Activated T-cell treated with anti-CD3 and anti-CD28 coated beads, Interleukin-2, amount 50 U/mL, for 1 hour (primary cell): ENCODE results near the gene ATP4B.
A peak's percentile ranks its signal among the peaks of the same experiment; 100 is the strongest.

Experiments used
- DNase-seq: peaks from one replicate; pipeline ENCODE4 v3.0.0-alpha.2; 2020

ATP4B gene

GRCh38 chr13:113656003-113656588 is 1.9 kb downstream of the ATP4B start:
- DNase-seq = peak; percentile 8

GRCh38 chr13:113655346-113656002 is 2.5 kb downstream of the ATP4B start:
- peak; percentile 10 for DNase-seq

GRCh38 chr13:113654591-113655345 is 3.2 kb downstream of the ATP4B start:
- peak; percentile 8 for DNase-seq

GRCh38 chr13:113654175-113654560 is 3.8 kb downstream of the ATP4B start:
- no peak for DNase-seq

GRCh38 chr13:113653264-113654174 is 4.5 kb downstream of the ATP4B start:
- peak; percentile 25 for DNase-seq

- DNase-seq = peak; percentile 13
These were observed 5.4 kb downstream of the ATP4B start for GRCh38 chr13:113652404-113653263.

GRCh38 chr13:113651511-113652403 is 6.2 kb downstream of the ATP4B start:
- DNase-seq = peak; percentile 9

- DNase-seq = peak; percentile 2
These were observed 7.3 kb downstream of the ATP4B start for GRCh38 chr13:113650731-113651148.

- peak; percentile 2 for DNase-seq
These were observed 7.7 kb downstream of the ATP4B start for GRCh38 chr13:113650275-113650674.

GRCh38 chr13:113649212-113649611 is 8.8 kb downstream of the ATP4B start:
- peak; percentile 5 for DNase-seq

GRCh38 chr13:113648216-113648610 is 9.8 kb downstream of the ATP4B start:
- peak; percentile 8 for DNase-seq

- DNase-seq = peak; percentile 12
These were observed 10.4 kb downstream of the ATP4B start for GRCh38 chr13:113647351-113648215.

- DNase-seq = peak; percentile 19
These were observed 11.1 kb downstream of the ATP4B start for GRCh38 chr13:113646921-113647340.

GRCh38 chr13:113646376-113646775 is 11.6 kb downstream of the ATP4B start:
- DNase-seq = no peak

GRCh38 chr13:113645329-113645728 is 12.7 kb downstream of the ATP4B start:
- DNase-seq = no peak

GRCh38 chr13:113644800-113645199 is 13.2 kb downstream of the ATP4B start:
- DNase-seq = no peak

GRCh38 chr13:113643593-113643992 is 14.4 kb downstream of the ATP4B start:
- no peak for DNase-seq

- DNase-seq = no peak
These were observed 15.4 kb downstream of the ATP4B start for GRCh38 chr13:113642563-113642962.

- DNase-seq = peak; percentile 3
These were observed 16.6 kb downstream of the ATP4B start for GRCh38 chr13:113641426-113641825.
